Keratinocyte (primary cell): Measurements from ENCODE around the gene BMPR1B. TPM values are rescaled to one million over a fixed set of nuclear protein-coding genes. Genes with fewer than 3 reads are reported as not detected.

Experiments
- DNase-seq: peaks from one replicate; pipeline ENCODE4 v3.0.0-alpha.2; 2011; ENCODE audit warnings: low read depth, missing footprints, low spot score
- FAIRE-seq: peaks from 2 replicates; lab custom pipeline; 2011; peaks lifted over from hg19 to GRCh38; lab: Jason Lieb, UNC
- H2AFZ ChIP-seq: 2 replicates; pipeline ENCODE4 v1.6.0; 2012; ENCODE audit warnings: low read length, control low read depth, inconsistent platforms; ENCODE audit not compliant: control insufficient read depth
- H3K27ac ChIP-seq: 2 replicates; pipeline ENCODE4 v1.5.1; 2011; ENCODE audit warnings: low read length; ENCODE audit not compliant: control insufficient read depth, insufficient read depth
- H3K27me3 ChIP-seq: 3 replicates; pipeline ENCODE4 v1.6.0; 2011; ENCODE audit warnings: low read length; ENCODE audit not compliant: control insufficient read depth, insufficient read depth; ENCODE audit errors: extremely low read depth
- H3K36me3 ChIP-seq, 2 experiments: 2 replicates in 1 of 2; 3 replicates in 1 of 2; pipeline ENCODE4 v1.5.1; 2011; ENCODE audit warnings: low read length in 2 of 2, mild to moderate bottlenecking in 1 of 2; ENCODE audit not compliant: control insufficient read depth in 2 of 2, insufficient read depth in 2 of 2; ENCODE audit errors: extremely low read depth in 1 of 2
- H3K4me1 ChIP-seq: 3 replicates; pipeline ENCODE4 v1.5.1; 2011; ENCODE audit warnings: low read length; ENCODE audit not compliant: control insufficient read depth, insufficient read depth; ENCODE audit errors: extremely low read depth
- H3K4me2 ChIP-seq: 3 replicates; pipeline ENCODE4 v1.6.0; 2011; ENCODE audit warnings: low read depth, low read length; ENCODE audit not compliant: control insufficient read depth, insufficient read depth; ENCODE audit errors: extremely low read depth
- H3K4me3 ChIP-seq, 3 experiments: fragments of 200-600 bp in 1 of 3; sonication (generic) in 1 of 3; 2 replicates in 2 of 3; 3 replicates in 1 of 3; pipeline ENCODE4 v1.5.1; 2011 to 2016; ENCODE audit warnings: low read length in 3 of 3, mild to moderate bottlenecking in 3 of 3, control low read depth in 2 of 3, inconsistent platforms in 1 of 3, low read depth in 1 of 3, mixed read lengths in 1 of 3, mixed run types in 1 of 3, moderate library complexity in 1 of 3; ENCODE audit not compliant: control insufficient read depth in 2 of 3, insufficient read depth in 2 of 3; ENCODE audit errors: extremely low read depth in 1 of 3
- H3K79me2 ChIP-seq: 2 replicates; pipeline ENCODE4 v1.6.0; 2012; ENCODE audit warnings: low read length; ENCODE audit not compliant: control insufficient read depth, insufficient read depth
- H3K9ac ChIP-seq: 3 replicates; pipeline ENCODE4 v1.6.0; 2011; ENCODE audit warnings: low read length; ENCODE audit not compliant: control insufficient read depth, insufficient read depth; ENCODE audit errors: extremely low read depth
- H3K9me1 ChIP-seq: 3 replicates; pipeline ENCODE4 v1.6.0; 2011; ENCODE audit warnings: low read length; ENCODE audit not compliant: control insufficient read depth, insufficient read depth; ENCODE audit errors: extremely low read depth
- H3K9me3 ChIP-seq: 2 replicates; pipeline ENCODE4 v1.5.1; 2012; ENCODE audit warnings: low read depth, low read length; ENCODE audit not compliant: control insufficient read depth
- H4K20me1 ChIP-seq: 3 replicates; pipeline ENCODE4 v1.6.0; 2011; ENCODE audit warnings: low read length; ENCODE audit not compliant: control insufficient read depth, insufficient read depth; ENCODE audit errors: extremely low read depth
- EZH2 ChIP-seq: IDR thresholded peaks from one replicate; pipeline ENCODE4 v1.6.1; 2012; ENCODE audit warnings: inconsistent platforms, mild to moderate bottlenecking, low read length, moderate library complexity
- dilution Hi-C: fragments of 300-500 bp; cut with MboI; formaldehyde crosslinking; loops from one replicate; pipeline ENCODE4 v1.7.0; 2020; ENCODE audit warnings: low sequenced_read_pairs; ENCODE audit not compliant: extremely low pct_ligation_motif_present
- polyA plus RNA-seq, 5 experiments: library from polyadenylated mRNA; depleted of rRNA in 3 of 5; stranded (reverse) in 3 of 5; stranded (forward) in 1 of 5; unstranded in 1 of 5; fragments of >200 nt; gene quantifications; 1 replicate in 1 of 5; 2 replicates in 3 of 5; 3 replicates in 1 of 5; pipeline versions ENCODE4 v1.2.1 to v1.2.3, GENCODE V29; 2011 to 2012; ENCODE audit warnings: missing spikeins in 2 of 5, low read depth in 1 of 5, low replicate concordance in 1 of 5
- TF ChIP-seq, protein P1 (sequence below), 3 experiments: IDR thresholded peaks in 1 of 3; conservative IDR thresholded peaks in 1 of 3; optimal IDR thresholded peaks in 1 of 3; 2 replicates in 2 of 3; 3 replicates in 1 of 3; pipeline versions ENCODE3 to v1.5.1; 2011; ENCODE audit warnings: low read length in 3 of 3, mild to moderate bottlenecking in 3 of 3, moderate library complexity in 2 of 3, control low read depth in 1 of 3, inconsistent platforms in 1 of 3; ENCODE audit not compliant: insufficient read depth in 2 of 3; ENCODE audit errors: extremely low read depth in 1 of 3

The BMPR1B gene
- polyA plus RNA-seq, 1 donor (not counting 4 experiments of a cell fraction or from before 2014, with no cell fraction given), result 0.89 TPM

DNA sequence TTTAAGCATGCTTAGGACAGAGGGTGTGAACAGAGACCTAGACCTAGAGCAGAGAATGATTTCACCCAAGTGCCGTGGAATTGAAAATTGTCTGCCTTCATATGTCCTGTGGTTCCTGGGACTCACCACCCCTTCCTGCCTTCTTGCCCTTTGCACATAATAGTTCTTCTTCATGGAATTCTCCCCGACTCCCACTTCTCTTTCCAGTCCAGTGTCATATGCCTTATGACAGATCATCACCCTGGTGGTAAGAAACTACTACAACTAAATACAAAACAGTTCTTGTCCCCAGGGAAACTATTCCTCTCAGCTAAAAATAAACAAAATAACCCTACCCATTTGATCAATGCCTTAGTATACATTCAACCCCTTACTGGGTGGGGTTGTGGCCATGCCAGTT lies 43.3 kb downstream of the BMPR1B start:
- no peak overlapping the region for H3K9ac ChIP-seq
- FAIRE-seq (no peak), DNase-seq (no peak)
- no peak overlapping the region for H2AFZ ChIP-seq
- H3K4me1 ChIP-seq, result no peaks in the 10 kb centered on the region
- no peak for TF ChIP-seq EZH2
- TF ChIP-seq, protein P1, sequence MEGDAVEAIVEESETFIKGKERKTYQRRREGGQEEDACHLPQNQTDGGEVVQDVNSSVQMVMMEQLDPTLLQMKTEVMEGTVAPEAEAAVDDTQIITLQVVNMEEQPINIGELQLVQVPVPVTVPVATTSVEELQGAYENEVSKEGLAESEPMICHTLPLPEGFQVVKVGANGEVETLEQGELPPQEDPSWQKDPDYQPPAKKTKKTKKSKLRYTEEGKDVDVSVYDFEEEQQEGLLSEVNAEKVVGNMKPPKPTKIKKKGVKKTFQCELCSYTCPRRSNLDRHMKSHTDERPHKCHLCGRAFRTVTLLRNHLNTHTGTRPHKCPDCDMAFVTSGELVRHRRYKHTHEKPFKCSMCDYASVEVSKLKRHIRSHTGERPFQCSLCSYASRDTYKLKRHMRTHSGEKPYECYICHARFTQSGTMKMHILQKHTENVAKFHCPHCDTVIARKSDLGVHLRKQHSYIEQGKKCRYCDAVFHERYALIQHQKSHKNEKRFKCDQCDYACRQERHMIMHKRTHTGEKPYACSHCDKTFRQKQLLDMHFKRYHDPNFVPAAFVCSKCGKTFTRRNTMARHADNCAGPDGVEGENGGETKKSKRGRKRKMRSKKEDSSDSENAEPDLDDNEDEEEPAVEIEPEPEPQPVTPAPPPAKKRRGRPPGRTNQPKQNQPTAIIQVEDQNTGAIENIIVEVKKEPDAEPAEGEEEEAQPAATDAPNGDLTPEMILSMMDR (optimal IDR thresholded peaks at IDR 0.05 in 1 of 3, IDR thresholded peaks at IDR 0.05 in 1 of 3, conservative IDR thresholded peaks at IDR 0.05 in 1 of 3; ENCODE audit: extremely low read depth in 1 of 3, insufficient read depth in 2 of 3, low read length in 3 of 3), result no peak
- no peaks in the 10 kb centered on the region for H3K27me3 ChIP-seq
- no peak overlapping the region for H3K4me2 ChIP-seq
- H3K79me2 ChIP-seq, result no peaks in the 10 kb centered on the region
- no peaks in the 10 kb centered on the region for H4K20me1 ChIP-seq
- dilution Hi-C loops, result no loop called here
- no peak overlapping the region for H3K4me3 ChIP-seq
- no peaks in the 10 kb centered on the region for H3K36me3 ChIP-seq
- no peaks in the 10 kb centered on the region for H3K9me1 ChIP-seq
- no peaks in the 10 kb centered on the region for H3K9me3 ChIP-seq
- H3K27ac ChIP-seq, result no peak overlapping the region

GRCh38 chr4:94802091-94802490 lies 44.3 kb downstream of the BMPR1B start:
- Histone ChIP-seq H3K27me3 (no peaks in the 10 kb centered on the region), H3K27ac (no peak overlapping the region), H3K79me2 (no peaks in the 10 kb centered on the region), H3K4me1 (no peaks in the 10 kb centered on the region), H3K9ac (no peak overlapping the region), H4K20me1 (no peaks in the 10 kb centered on the region), H2AFZ (no peak overlapping the region), H3K9me3 (no peaks in the 10 kb centered on the region), H3K9me1 (no peaks in the 10 kb centered on the region), H3K4me2 (no peak overlapping the region), H3K4me3 (no peak overlapping the region), H3K36me3 (no peaks in the 10 kb centered on the region)
- FAIRE-seq (no peak), DNase-seq (no peak)
- TF ChIP-seq EZH2, result no peak
- TF ChIP-seq, protein P1 (optimal IDR thresholded peaks at IDR 0.05 in 1 of 3, IDR thresholded peaks at IDR 0.05 in 1 of 3, conservative IDR thresholded peaks at IDR 0.05 in 1 of 3; ENCODE audit: extremely low read depth in 1 of 3, insufficient read depth in 2 of 3, low read length in 3 of 3), result no peak
- dilution Hi-C loops, result no loop called here
